Uterus (tissue), 2 donors: ENCODE data around the gene GTF2F1.

Source experiments
- CTCF ChIP-seq, 4 experiments: fragments of 200-600 bp in 2 of 4; fragments of 450-650 bp in 2 of 4; sonication (generic) in 2 of 4; IDR thresholded peaks; one replicate each; pipeline ENCODE4 v1.5.1; 2016 to 2019; ENCODE audit warnings: antibody characterized with exemption in 4 of 4, mild to moderate bottlenecking in 2 of 4, moderate library complexity in 1 of 4
- POLR2A ChIP-seq, 2 donors: fragments of 450-650 bp; IDR thresholded peaks; one replicate each; pipeline ENCODE4 v1.6.1; 2016; ENCODE audit warnings: antibody characterized with exemption in 2 of 2, mild to moderate bottlenecking in 1 of 2, moderate library complexity in 1 of 2

- TF ChIP-seq CTCF (IDR thresholded peaks at IDR 0.05) (no peak), POLR2A (IDR thresholded peaks at IDR 0.05) (no peak)
Observed at GRCh38 chr19:6409346-6409745, 16.4 kb upstream of the GTF2F1 start.
